Tibial nerve (tissue), 4 donors: ENCODE results near the gene PDZD8. TPM values are rescaled to one million over a fixed set of nuclear protein-coding genes. Genes with fewer than 3 reads are reported as not detected.

Experiments
- DNase-seq, 2 donors: peaks; one replicate each; pipeline ENCODE4 v3.0.0-alpha.2; 2019; ENCODE audit warnings: low spot score in 2 of 2
- H3K27ac ChIP-seq, 4 donors: fragments of 200-600 bp; sonication (generic) in 3 of 4; one replicate each; pipeline ENCODE4 v1.5.1; 2017 to 2019; ENCODE audit warnings: mild to moderate bottlenecking in 1 of 4
- H3K27me3 ChIP-seq, 2 donors: fragments of 200-600 bp; sonication (generic) in 1 of 2; one replicate each; pipeline versions ENCODE4 v1.5.1 to v1.6.0; 2017 to 2019
- H3K36me3 ChIP-seq, 3 donors: fragments of 200-600 bp; sonication (generic); one replicate each; pipeline ENCODE4 v1.5.1; 2018 to 2019
- H3K4me1 ChIP-seq, 4 donors: fragments of 200-600 bp; sonication (generic) in 3 of 4; one replicate each; pipeline ENCODE4 v1.5.1; 2017 to 2019
- H3K4me3 ChIP-seq, 4 donors: fragments of 200-600 bp; sonication (generic) in 3 of 4; one replicate each; pipeline ENCODE4 v1.5.1; 2017 to 2019; ENCODE audit warnings: mild to moderate bottlenecking in 1 of 4, moderate library complexity in 1 of 4
- H3K9me3 ChIP-seq, 4 donors: fragments of 200-600 bp; sonication (generic) in 3 of 4; one replicate each; pipeline ENCODE4 v1.5.1; 2017 to 2019
- CTCF ChIP-seq, 5 experiments: fragments of 200-600 bp in 3 of 5; fragments of 450-650 bp in 2 of 5; sonication (generic) in 3 of 5; IDR thresholded peaks; one replicate each; pipeline ENCODE4 v1.5.1; 2016 to 2019; ENCODE audit warnings: antibody characterized with exemption in 5 of 5, mild to moderate bottlenecking in 3 of 5, moderate library complexity in 2 of 5
- EP300 ChIP-seq, 2 donors: sonication (generic); formaldehyde crosslinking; IDR thresholded peaks; one replicate each; pipeline ENCODE4 v1.6.1; 2017; ENCODE audit warnings: antibody characterized with exemption in 2 of 2, mild to moderate bottlenecking in 1 of 2
- POLR2A ChIP-seq, 2 donors: fragments of 450-650 bp; IDR thresholded peaks; one replicate each; pipeline ENCODE4 v1.6.1; 2017; ENCODE audit warnings: antibody characterized with exemption in 2 of 2, mild to moderate bottlenecking in 2 of 2, moderate library complexity in 2 of 2
- WGBS, 2 donors: methylation state at CpG; one replicate each; pipeline ENCODE4 v1.1.5; 2018; 5-methylcytosine and 5-hydroxymethylcytosine counted together
- total RNA-seq, 4 donors: library from RNA; depleted of rRNA; stranded (reverse); fragments of >200 nt; gene quantifications; one replicate each; pipeline ENCODE4 v1.1.0, GENCODE V29; 2016

PDZD8 gene
- total RNA-seq, 4 donors from 2014 or later, result 29.4 to 33.3 (median 31.7) TPM

DNA sequence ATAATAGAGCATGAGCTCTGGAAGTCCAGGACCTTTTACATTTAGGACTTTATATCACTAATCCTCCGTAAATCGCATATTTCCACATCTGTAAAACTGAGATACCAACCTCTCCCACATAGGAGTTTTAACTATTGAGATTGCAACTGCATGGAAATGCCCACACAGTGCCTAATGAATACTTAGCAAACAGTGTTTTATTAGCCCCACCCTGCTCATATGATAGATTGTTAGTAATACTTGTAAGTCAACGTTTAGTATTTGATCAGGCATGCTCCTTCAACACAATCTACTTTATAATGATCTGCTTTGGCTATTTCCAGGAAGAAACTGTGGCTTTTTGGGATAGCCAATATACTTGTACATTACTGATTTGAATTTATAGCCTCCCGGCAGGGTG lies 8.5 kb downstream of the PDZD8 start:
- no peaks in the 10 kb centered on the region for H3K9me3 ChIP-seq
- TF ChIP-seq CTCF (IDR thresholded peaks at IDR 0.05) (no peak), POLR2A (IDR thresholded peaks at IDR 0.05) (no peak), EP300 (IDR thresholded peaks at IDR 0.05) (no peak)
- DNase-seq, result no peak
- H3K4me3 ChIP-seq, result no peak overlapping the region
- H3K36me3 ChIP-seq, result no peaks in the 10 kb centered on the region
- no peak overlapping the region for H3K27ac ChIP-seq
- no peaks in the 10 kb centered on the region for H3K27me3 ChIP-seq
- H3K4me1 ChIP-seq, result peaks cover 0 to 40% (median 19%) of the 10 kb centered on the region in 4 donors
- WGBS, 2 donors, result 74 to 81% methylated on average over 4 of the region's 4 CpGs

DNA sequence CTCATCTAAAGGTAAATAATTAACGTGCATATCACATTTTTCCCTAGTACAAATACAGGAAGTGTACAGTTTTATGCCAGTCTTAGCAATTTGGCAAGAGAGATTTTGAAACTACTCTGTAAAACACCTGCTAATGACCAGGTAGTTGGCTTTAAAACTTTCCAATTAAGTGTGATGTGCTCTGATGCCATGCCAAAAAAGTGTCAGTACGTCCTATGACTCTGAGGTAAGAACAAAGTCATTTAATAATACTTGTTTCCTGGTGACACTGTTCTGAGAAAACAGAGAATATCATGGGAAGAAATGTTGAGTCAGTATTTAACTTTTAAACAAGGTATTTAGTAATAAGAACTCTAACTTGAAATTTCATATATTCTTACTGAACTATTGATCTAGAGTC lies 9.6 kb downstream of the PDZD8 start:
- DNase-seq, result no peak

DNA sequence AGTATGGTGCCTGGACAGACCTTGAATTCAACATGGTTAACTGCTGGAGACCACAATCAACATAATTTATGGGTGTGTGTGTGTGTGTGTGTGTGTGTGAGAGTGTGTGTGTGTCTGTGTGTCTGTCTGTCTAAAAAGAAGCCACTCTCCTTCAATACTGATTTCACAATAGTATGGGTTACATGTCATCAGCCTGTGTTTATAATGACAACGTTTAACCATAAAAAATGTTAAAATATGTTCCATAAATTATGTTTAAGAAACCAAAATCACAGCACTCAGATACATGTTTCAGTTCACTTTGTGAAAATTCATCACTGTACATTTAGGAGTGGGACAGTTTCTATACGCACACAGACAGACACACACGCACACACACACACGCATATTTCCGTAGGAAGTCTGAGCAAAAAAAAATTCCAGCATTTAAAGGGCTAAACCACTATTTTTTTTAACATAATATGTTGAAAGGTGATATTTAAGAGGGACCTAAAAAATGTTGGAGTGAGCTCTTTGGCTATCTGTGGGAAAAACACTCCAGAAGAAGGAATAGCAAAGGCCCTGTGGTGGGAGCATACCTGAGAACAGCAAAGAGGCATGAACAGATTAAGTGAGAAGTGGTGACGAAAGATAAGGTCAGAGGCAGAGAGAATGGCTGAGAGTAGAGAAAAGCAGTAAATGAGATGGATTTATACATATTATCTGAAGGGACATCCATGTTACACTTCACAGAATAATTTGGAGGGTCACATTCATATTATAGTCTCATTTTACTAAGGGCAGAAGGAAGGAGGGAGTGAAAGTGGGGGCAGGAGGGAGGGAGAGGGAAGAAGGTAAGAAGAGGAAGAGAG lies 10.9 kb downstream of the PDZD8 start:
- peaks cover 0 to 39% (median 13%) of the 10 kb centered on the region in 4 donors for H3K4me1 ChIP-seq
- no peak overlapping the region for H3K4me3 ChIP-seq
- no peaks in the 10 kb centered on the region for H3K9me3 ChIP-seq
- 60 to 63% methylated on average over 6 of the region's 6 CpGs for WGBS, 2 donors
- no peaks in the 10 kb centered on the region for H3K36me3 ChIP-seq
- TF ChIP-seq CTCF (IDR thresholded peaks at IDR 0.05) (no peak), EP300 (IDR thresholded peaks at IDR 0.05) (no peak), POLR2A (IDR thresholded peaks at IDR 0.05) (no peak)
- no peak for DNase-seq
- H3K27me3 ChIP-seq, result no peaks in the 10 kb centered on the region
- no peak overlapping the region for H3K27ac ChIP-seq

More for the DNA sequence above, 9.6 kb downstream of the PDZD8 start:
- Histone ChIP-seq H3K4me1 (peaks cover 0 to 43% (median 16%) of the 10 kb centered on the region in 4 donors), H3K36me3 (no peaks in the 10 kb centered on the region), H3K27me3 (no peaks in the 10 kb centered on the region), H3K9me3 (no peaks in the 10 kb centered on the region), H3K4me3 (no peak overlapping the region), H3K27ac (no peak overlapping the region)
- 63 to 65% methylated on average over 2 of the region's 2 CpGs for WGBS, 2 donors
- TF ChIP-seq POLR2A (IDR thresholded peaks at IDR 0.05) (no peak), EP300 (IDR thresholded peaks at IDR 0.05) (no peak), CTCF (IDR thresholded peaks at IDR 0.05) (no peak)

DNA sequence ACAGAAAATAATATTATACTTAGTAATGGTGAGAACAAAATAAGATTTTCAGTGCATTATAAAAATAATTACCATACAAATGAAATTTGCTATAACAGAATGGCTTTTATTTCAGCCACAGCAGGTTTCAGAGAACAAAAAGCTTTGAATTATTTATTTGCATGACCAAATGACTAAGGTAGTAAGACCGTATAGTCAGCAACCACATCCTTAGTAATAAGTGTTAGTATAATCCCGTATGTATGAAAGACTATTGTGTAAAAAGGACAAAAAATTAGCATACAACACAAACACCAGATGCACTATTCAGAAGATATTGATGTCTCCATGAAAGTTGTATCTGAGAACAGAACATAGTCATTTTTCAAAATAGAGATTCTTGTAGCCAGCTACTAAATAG lies 12.2 kb downstream of the PDZD8 start:
- H3K4me1 ChIP-seq, result peaks cover 0 to 36% (median 13%) of the 10 kb centered on the region in 4 donors
- H3K4me3 ChIP-seq, result no peak overlapping the region
- DNase-seq, result no peak
- H3K36me3 ChIP-seq, result no peaks in the 10 kb centered on the region
- no peaks in the 10 kb centered on the region for H3K9me3 ChIP-seq
- H3K27me3 ChIP-seq, result no peaks in the 10 kb centered on the region
- H3K27ac ChIP-seq, result no peak overlapping the region
- TF ChIP-seq EP300 (IDR thresholded peaks at IDR 0.05) (no peak), CTCF (IDR thresholded peaks at IDR 0.05) (no peak), POLR2A (IDR thresholded peaks at IDR 0.05) (no peak)
- 65 to 68% methylated on average over 2 of the region's 2 CpGs for WGBS, 2 donors

GRCh38 chr10:117362313-117362712 lies 12.9 kb downstream of the PDZD8 start:
- no peak for TF ChIP-seq EP300 (IDR thresholded peaks at IDR 0.05)
- TF ChIP-seq CTCF (IDR thresholded peaks at IDR 0.05), result no peak
- no peak for TF ChIP-seq POLR2A (IDR thresholded peaks at IDR 0.05)
- Histone ChIP-seq H3K4me1 (peaks cover 0 to 33% (median 13%) of the 10 kb centered on the region in 4 donors), H3K9me3 (no peaks in the 10 kb centered on the region), H3K27me3 (no peaks in the 10 kb centered on the region), H3K36me3 (no peaks in the 10 kb centered on the region), H3K4me3 (no peak overlapping the region), H3K27ac (no peak overlapping the region)
- DNase-seq, result no peak
